HEK293T (cell line): ENCODE results near the gene RSPO1.

ENCODE experiments used
- CTCF ChIA-PET: fragments of 350-600 bp; formaldehyde crosslinking; extraction: SDS; loops from one replicate; lab custom pipeline; 2021; ENCODE audit warnings: antibody characterized with exemption, inconsistent platforms; lab: Yijun Ruan, JAX
- POLR2A ChIA-PET: fragments of 350-600 bp; formaldehyde crosslinking; extraction: SDS; loops from one replicate; lab custom pipeline; 2020; ENCODE audit warnings: antibody characterized with exemption, inconsistent platforms; lab: Yijun Ruan, JAX
- DNase-seq: peaks from one replicate; pipeline ENCODE4 v3.0.0; 2012; ENCODE audit warnings: mixed read lengths; ENCODE audit errors: extremely low spot score
- ARNT ChIP-seq: fragments of 450-650 bp; IDR thresholded peaks from 2 replicates; pipeline ENCODE4 v1.6.1; 2017; ENCODE audit warnings: mild to moderate bottlenecking
- BHLHE40 ChIP-seq: fragments of 450-650 bp; IDR thresholded peaks from 2 replicates; pipeline ENCODE4 v1.6.1; 2016; ENCODE audit warnings: mild to moderate bottlenecking, moderate library complexity, borderline replicate concordance
- CTBP1 ChIP-seq: fragments of 450-650 bp; IDR thresholded peaks from 2 replicates; pipeline ENCODE4 v1.6.1; 2016; ENCODE audit warnings: borderline replicate concordance
- ELF4 ChIP-seq: fragments of 450-650 bp; IDR thresholded peaks from 2 replicates; pipeline ENCODE4 v1.6.1; 2017; ENCODE audit warnings: antibody characterized with exemption
- FOXA1 ChIP-seq: fragments of 450-650 bp; IDR thresholded peaks from 2 replicates; pipeline ENCODE4 v1.6.1; 2016; ENCODE audit warnings: mild to moderate bottlenecking
- FOXK2 ChIP-seq: fragments of 450-650 bp; IDR thresholded peaks from 2 replicates; pipeline ENCODE4 v1.6.1; 2016; ENCODE audit warnings: mild to moderate bottlenecking
- FOXM1 ChIP-seq: fragments of 450-650 bp; IDR thresholded peaks from 2 replicates; pipeline ENCODE4 v1.6.1; 2017; ENCODE audit warnings: mild to moderate bottlenecking, borderline replicate concordance
- HDGF ChIP-seq: fragments of 450-650 bp; IDR thresholded peaks from 2 replicates; pipeline ENCODE4 v1.6.1; 2017; ENCODE audit warnings: antibody characterized with exemption, borderline replicate concordance
- L3MBTL2 ChIP-seq: fragments of 450-650 bp; conservative IDR thresholded peaks from 2 replicates; pipeline ENCODE4 v1.6.1; 2016; ENCODE audit warnings: mild to moderate bottlenecking
- LEF1 ChIP-seq: fragments of 450-650 bp; IDR thresholded peaks from 2 replicates; pipeline ENCODE4 v1.6.1; 2017; ENCODE audit warnings: mild to moderate bottlenecking, borderline replicate concordance
- NFRKB ChIP-seq: fragments of 450-650 bp; IDR thresholded peaks from 2 replicates; pipeline ENCODE4 v1.6.1; 2016; ENCODE audit warnings: mild to moderate bottlenecking, moderate library complexity
- SP1 ChIP-seq: fragments of 450-650 bp; IDR thresholded peaks from 2 replicates; pipeline ENCODE4 v1.6.1; 2017
- SUZ12 ChIP-seq: fragments of 450-650 bp; IDR thresholded peaks from 2 replicates; pipeline ENCODE4 v1.6.1; 2016; ENCODE audit warnings: mild to moderate bottlenecking
- TARDBP ChIP-seq: fragments of 450-650 bp; IDR thresholded peaks from 2 replicates; pipeline ENCODE4 v1.6.1; 2016
- ZNF384 ChIP-seq: fragments of 450-650 bp; IDR thresholded peaks from 2 replicates; pipeline ENCODE4 v1.6.1; 2016
- TF ChIP-seq, protein P1 (sequence below): fragments of 450-650 bp; IDR thresholded peaks from 2 replicates; pipeline ENCODE4 v1.6.1; 2016

Gene RSPO1

DNA sequence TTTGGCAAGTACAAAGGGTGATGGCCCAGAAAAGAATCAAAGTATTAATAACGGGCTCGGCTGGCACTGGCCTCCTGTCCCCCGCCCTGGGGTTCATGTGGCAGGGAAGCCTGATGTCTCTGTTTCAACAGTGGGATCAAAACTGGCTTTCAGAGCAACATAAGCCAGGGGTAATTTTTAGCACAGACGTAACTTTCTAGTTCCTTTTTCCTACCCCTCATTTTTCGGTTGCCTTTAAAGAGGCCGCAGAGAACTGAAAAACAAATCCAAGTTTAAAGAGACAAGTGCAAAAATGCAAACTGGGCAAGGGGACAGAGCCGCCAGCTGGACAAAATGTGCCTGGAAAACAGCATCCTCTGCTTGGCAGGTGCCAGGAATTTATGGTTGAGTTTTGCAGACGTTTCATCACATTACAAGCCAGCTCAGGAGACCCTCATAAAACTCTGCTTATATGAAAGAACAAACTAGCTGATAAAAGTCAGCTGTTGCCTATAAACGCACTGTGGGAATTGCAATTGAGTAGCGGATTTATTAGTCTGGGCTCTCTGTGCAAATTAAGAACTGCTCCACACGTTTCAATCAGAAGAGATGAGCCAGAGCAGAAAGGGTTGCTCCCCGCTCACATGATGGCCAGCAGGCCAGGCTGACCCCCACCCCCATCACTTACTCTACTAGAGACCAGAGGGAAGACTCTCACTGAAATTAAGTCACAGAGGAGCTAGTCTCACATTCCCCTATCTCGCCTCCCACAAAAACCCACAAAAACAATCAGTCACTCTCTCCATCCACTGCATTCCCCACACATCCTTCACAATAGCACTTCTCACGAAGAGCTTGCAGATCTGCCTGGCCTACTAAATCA lies 41.8 kb upstream of the RSPO1 start:
- CTCF ChIA-PET: interaction anchor here (1.0 to 1.3 kb wide), 2 partner anchors 14 to 75 kb away, joined by 3 to 4 read pairs; a partner anchor contains a TSS
- no peak for DNase-seq
- POLR2A ChIA-PET: interaction anchor here (4.7 kb wide), 1 partner anchor 14 kb away, joined by 19 read pairs; a partner anchor contains a TSS

DNA sequence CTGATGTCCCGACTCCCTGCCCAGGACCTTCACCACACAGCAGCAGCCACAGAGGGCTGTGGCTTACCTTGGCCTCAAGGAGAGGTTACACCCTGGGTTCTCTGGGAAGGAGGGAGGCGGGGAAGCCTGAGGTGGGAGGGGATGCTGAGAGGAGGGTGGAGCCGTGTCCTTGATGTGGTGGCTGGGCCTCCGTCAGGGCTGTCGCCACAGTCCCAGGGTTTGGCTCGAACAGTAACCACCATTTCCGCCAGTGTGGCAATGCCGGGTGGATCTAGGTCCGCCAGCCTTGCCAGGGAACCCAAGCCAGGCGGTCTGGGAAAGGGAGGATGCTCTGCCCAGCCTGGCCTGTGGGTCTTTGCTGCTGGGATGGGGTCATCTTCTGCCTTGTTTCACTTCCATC lies 39.2 kb upstream of the RSPO1 start:
- ChIA-PET POLR2A (interaction anchor here (4.7 kb wide), 1 partner anchor 16 kb away, joined by 19 read pairs; a partner anchor contains a TSS), CTCF (interaction anchor here (0.5 to 0.9 kb wide), 2 partner anchors 71 to 186 kb away, joined by 3 to 4 read pairs; no protein-coding TSS in a partner anchor)
- DNase-seq: no peak
- TF ChIP-seq HDGF (no peak), SUZ12 (no peak), ARNT (no peak), ELF4 (no peak), LEF1 (no peak), FOXA1 (no peak), ZNF384 (no peak)

More for the DNA sequence above, 41.8 kb upstream of the RSPO1 start:
- no peak for TF ChIP-seq BHLHE40
- no peak for TF ChIP-seq NFRKB
- no peak for TF ChIP-seq L3MBTL2
- TF ChIP-seq FOXK2: no peak
- TF ChIP-seq HDGF: no peak
- TF ChIP-seq FOXM1: no peak
- no peak for TF ChIP-seq SP1
- no peak for TF ChIP-seq ZNF384
- no peak for TF ChIP-seq FOXA1
- TF ChIP-seq, protein P1, sequence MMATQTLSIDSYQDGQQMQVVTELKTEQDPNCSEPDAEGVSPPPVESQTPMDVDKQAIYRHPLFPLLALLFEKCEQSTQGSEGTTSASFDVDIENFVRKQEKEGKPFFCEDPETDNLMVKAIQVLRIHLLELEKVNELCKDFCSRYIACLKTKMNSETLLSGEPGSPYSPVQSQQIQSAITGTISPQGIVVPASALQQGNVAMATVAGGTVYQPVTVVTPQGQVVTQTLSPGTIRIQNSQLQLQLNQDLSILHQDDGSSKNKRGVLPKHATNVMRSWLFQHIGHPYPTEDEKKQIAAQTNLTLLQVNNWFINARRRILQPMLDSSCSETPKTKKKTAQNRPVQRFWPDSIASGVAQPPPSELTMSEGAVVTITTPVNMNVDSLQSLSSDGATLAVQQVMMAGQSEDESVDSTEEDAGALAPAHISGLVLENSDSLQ: peak; percentile 78
- no peak for TF ChIP-seq TARDBP
- no peak for TF ChIP-seq ARNT
- no peak for TF ChIP-seq SUZ12
- TF ChIP-seq ELF4: no peak
- TF ChIP-seq LEF1: no peak
- TF ChIP-seq CTBP1: peak; percentile 61; the same call in 1 of the 2 replicates

DNA sequence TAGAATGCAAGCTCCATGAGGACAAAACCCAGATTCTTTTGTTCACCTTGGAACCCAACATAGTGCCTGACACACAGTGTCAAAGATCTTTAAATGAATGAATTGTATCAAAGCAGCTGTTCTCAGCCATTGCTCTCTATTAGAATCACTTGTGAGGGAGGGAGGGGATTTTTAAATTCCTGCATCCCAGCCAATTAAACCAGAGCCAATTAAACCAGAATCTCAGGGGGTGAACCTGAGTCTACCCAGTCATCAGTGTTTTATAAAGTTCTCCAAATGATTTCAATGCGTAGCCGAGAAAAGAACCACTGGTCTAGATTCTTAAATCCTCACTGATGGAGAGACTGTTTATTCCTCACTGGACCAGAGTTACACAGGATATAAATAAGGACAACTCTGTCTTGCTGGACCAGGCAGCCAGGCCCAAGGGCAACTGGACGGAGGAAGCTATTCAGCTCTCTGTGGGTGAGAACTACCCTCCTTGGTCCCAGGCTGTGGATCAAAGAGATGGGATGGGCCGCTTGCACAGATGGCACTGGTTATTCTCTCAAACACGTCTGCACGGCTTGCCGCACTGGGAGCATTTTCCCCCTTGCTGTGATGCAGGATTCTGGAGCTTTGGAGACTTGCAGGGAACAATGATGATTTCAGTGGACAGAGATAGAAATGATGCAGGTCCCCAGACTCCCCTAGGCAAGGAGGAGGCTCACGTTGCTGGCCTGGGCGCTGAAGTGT lies 37.6 kb upstream of the RSPO1 start:
- POLR2A ChIA-PET: interaction anchor here (1.7 kb wide), 1 partner anchor 18 kb away, joined by 5 read pairs; a partner anchor contains a TSS
- CTCF ChIA-PET: interaction anchor here (0.5 kb wide), 1 partner anchor 1174 kb away, joined by 5 read pairs; no protein-coding TSS in a partner anchor
- TF ChIP-seq ELF4: no peak
- no peak for TF ChIP-seq FOXM1
- TF ChIP-seq TARDBP: no peak
- TF ChIP-seq BHLHE40: no peak
- TF ChIP-seq, protein P1: no peak
- TF ChIP-seq CTBP1: no peak
- no peak for DNase-seq

DNA sequence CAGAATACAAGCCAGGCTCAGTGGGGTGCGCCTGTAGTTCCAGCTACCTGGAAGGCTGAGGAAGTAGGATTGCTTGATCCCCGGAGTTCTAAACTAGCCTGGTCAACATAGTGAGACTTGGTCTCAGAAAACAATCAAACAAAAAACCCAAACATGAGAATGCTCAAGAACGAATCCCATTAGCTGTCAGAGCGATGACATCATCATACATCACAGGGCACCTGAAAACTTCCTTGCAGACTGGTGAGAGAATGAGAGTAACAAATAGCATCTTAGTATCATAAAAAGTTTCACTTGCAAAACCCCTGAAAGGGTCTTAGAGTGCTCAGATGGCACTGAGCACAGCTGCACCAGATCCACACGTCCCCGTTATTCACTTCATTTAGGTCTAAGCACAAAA lies 36.6 kb upstream of the RSPO1 start:
- CTCF ChIA-PET: no interaction called here
- TF ChIP-seq ARNT (no peak), BHLHE40 (no peak), L3MBTL2 (no peak), ELF4 (no peak), NFRKB (no peak)
- DNase-seq: no peak
- POLR2A ChIA-PET: interaction anchor here (1.7 kb wide), 1 partner anchor 19 kb away, joined by 5 read pairs; a partner anchor contains a TSS

DNA sequence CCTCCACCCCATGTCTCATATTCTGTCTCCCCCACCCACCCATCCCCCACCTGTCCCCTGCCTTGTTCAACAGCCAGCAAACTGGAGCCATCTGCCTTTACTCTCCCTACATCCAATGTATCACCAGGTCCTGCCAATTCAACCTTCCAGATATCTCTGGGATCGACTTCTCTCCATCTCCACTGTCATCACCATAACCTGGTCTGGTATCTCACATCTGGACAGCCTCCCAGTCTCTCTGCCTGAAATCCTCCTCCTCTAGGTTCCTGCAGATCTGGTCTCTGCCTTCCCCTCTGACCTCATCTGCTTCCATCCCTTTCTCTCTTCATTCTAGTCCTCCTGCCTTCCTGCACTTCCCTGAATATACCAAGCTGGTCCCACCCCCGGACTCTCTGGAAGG lies 35.4 kb upstream of the RSPO1 start:
- DNase-seq: no peak
- ChIA-PET CTCF (no interaction called here), POLR2A (no interaction called here)
- TF ChIP-seq L3MBTL2: no peak
- no peak for TF ChIP-seq NFRKB
- no peak for TF ChIP-seq SP1
- TF ChIP-seq CTBP1: no peak
- TF ChIP-seq ELF4: no peak
- TF ChIP-seq FOXK2: no peak
- TF ChIP-seq FOXM1: no peak
- TF ChIP-seq SUZ12: no peak
- no peak for TF ChIP-seq ARNT
- no peak for TF ChIP-seq FOXA1
- no peak for TF ChIP-seq HDGF
- no peak for TF ChIP-seq LEF1
- TF ChIP-seq TARDBP: no peak
- TF ChIP-seq, protein P1: no peak
- no peak for TF ChIP-seq BHLHE40
- no peak for TF ChIP-seq ZNF384
